ENCODE measurements around the gene LMAN1L. TPM values are rescaled to one million over a fixed set of nuclear protein-coding genes. Genes with fewer than 3 reads are reported as not detected.

Gene LMAN1L
- total RNA-seq, 4 donors from 2014 or later, result not detected

GRCh38 chr15:74816624-74817369 lies 4.2 kb downstream of the LMAN1L start:
- DNase-seq (no peak), ATAC-seq (no peak)
- Histone ChIP-seq H3K36me3 (no peaks in the 10 kb centered on the region), H3K27ac (peak overlapping the region; percentile 59 to 82 (median 68)), H3K27me3 (no peaks in the 10 kb centered on the region), H3K4me3 (no peak overlapping the region), H3K4me1 (peaks cover 5 to 6% of the 10 kb centered on the region in 2 donors), H3K9me3 (no peaks in the 10 kb centered on the region)
- intact Hi-C loops (cut with DNase I; ENCODE audit: low total_unique reads) (loop anchor here (1.0 kb wide), 1 partner anchor 85 kb away; no protein-coding TSS in a partner anchor), in situ Hi-C loops (cut with MboI; ENCODE audit: low sequenced_read_pairs in 4 of 4) (no loop called here)
- no peak for TF ChIP-seq POLR2A (IDR thresholded peaks at IDR 0.05)
- no peak for TF ChIP-seq CTCF (IDR thresholded peaks at IDR 0.05 in 4 of 5, conservative IDR thresholded peaks at IDR 0.05 in 1 of 5)

GRCh38 chr15:74817370-74817737 lies 4.7 kb downstream of the LMAN1L start:
- Histone ChIP-seq H3K27me3 (no peaks in the 10 kb centered on the region), H3K4me3 (no peak overlapping the region), H3K9me3 (no peaks in the 10 kb centered on the region), H3K4me1 (peaks cover 5 to 6% of the 10 kb centered on the region in 2 donors), H3K27ac (peak overlapping the region; percentile 59 to 82 (median 68)), H3K36me3 (no peaks in the 10 kb centered on the region)
- DNase-seq (peak; percentile 80 to 84), ATAC-seq (peak; percentile 94 to 95)
- intact Hi-C loops (cut with DNase I; ENCODE audit: low total_unique reads), result loop anchor here (1.0 kb wide), 1 partner anchor 84 kb away; no protein-coding TSS in a partner anchor
- in situ Hi-C loops (cut with MboI; ENCODE audit: low sequenced_read_pairs in 4 of 4), result no loop called here
- no peak for TF ChIP-seq POLR2A (IDR thresholded peaks at IDR 0.05)
- peak in 4 of 5 experiments; percentile 8 to 59 (median 52) for TF ChIP-seq CTCF (IDR thresholded peaks at IDR 0.05 in 4 of 5, conservative IDR thresholded peaks at IDR 0.05 in 1 of 5)

GRCh38 chr15:74820056-74820455 lies 7.4 kb downstream of the LMAN1L start:
- Histone ChIP-seq H3K27me3 (no peaks in the 10 kb centered on the region), H3K9me3 (no peaks in the 10 kb centered on the region), H3K4me3 (no peak overlapping the region), H3K4me1 (peaks cover 2 to 5% of the 10 kb centered on the region in 2 donors), H3K27ac (no peak overlapping the region), H3K36me3 (no peaks in the 10 kb centered on the region)
- in situ Hi-C loops (cut with MboI; ENCODE audit: low sequenced_read_pairs in 4 of 4), result no loop called here
- DNase-seq (no peak), ATAC-seq (no peak)
- intact Hi-C loops (cut with DNase I; ENCODE audit: low total_unique reads), result no loop called here
- TF ChIP-seq CTCF (IDR thresholded peaks at IDR 0.05 in 4 of 5, conservative IDR thresholded peaks at IDR 0.05 in 1 of 5) (no peak), POLR2A (IDR thresholded peaks at IDR 0.05) (no peak)

GRCh38 chr15:74821091-74821789 lies 8.6 kb downstream of the LMAN1L start:
- DNase-seq (no peak), ATAC-seq (no peak)
- Histone ChIP-seq H3K36me3 (no peaks in the 10 kb centered on the region), H3K4me1 (peaks cover 0 to 5% of the 10 kb centered on the region in 2 donors), H3K27ac (no peak overlapping the region), H3K4me3 (no peak overlapping the region), H3K27me3 (no peaks in the 10 kb centered on the region), H3K9me3 (no peaks in the 10 kb centered on the region)
- in situ Hi-C loops (cut with MboI; ENCODE audit: low sequenced_read_pairs in 4 of 4), result no loop called here
- intact Hi-C loops (cut with DNase I; ENCODE audit: low total_unique reads), result no loop called here
- TF ChIP-seq POLR2A (IDR thresholded peaks at IDR 0.05), result no peak
- no peak for TF ChIP-seq CTCF (IDR thresholded peaks at IDR 0.05 in 4 of 5, conservative IDR thresholded peaks at IDR 0.05 in 1 of 5)
